ENCODE measurements around the gene CYP1A2.
A peak's percentile ranks its signal among the peaks of the same experiment; 100 is the strongest.

The CYP1A2 gene

DNA sequence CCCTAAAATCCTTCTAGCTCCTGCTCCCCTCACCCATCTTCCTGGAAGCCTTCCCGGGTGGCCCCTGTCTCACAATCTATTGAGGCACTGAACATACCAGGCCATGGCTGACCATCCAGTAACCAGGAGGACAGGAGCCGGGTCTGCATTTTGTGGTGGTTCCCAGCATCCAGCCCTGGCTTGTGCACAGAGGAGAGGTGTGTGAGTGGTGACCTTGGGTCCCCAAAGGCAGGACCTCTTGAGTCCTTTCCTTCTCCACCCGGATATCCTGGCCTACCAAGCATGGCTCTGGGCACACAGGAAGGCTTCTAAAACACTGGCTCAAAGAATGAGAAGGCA is 41.1 kb downstream of the CYP1A2 start:
- H3K79me2 ChIP-seq (ENCODE audit: control insufficient read depth, insufficient read depth, low read length, unreplicated experiment), result peaks cover 88% of the 10 kb centered on the region
- no peak overlapping the region for H2AFZ ChIP-seq (ENCODE audit: low read length, unreplicated experiment)
- no peaks in the 10 kb centered on the region for H3K36me3 ChIP-seq (ENCODE audit: insufficient read depth, low read length)
- no peaks in the 10 kb centered on the region for H3K27me3 ChIP-seq (ENCODE audit: insufficient read depth, low read length)
- H3K4me3 ChIP-seq (ENCODE audit: low read depth, low read length), result no peak overlapping the region
- peak overlapping the region; percentile 75 for H3K27ac ChIP-seq (ENCODE audit: low read depth, low read length)
- H3K4me1 ChIP-seq (ENCODE audit: control insufficient read depth, insufficient read depth, low read length, unreplicated experiment), result peaks cover 60% of the 10 kb centered on the region

DNA sequence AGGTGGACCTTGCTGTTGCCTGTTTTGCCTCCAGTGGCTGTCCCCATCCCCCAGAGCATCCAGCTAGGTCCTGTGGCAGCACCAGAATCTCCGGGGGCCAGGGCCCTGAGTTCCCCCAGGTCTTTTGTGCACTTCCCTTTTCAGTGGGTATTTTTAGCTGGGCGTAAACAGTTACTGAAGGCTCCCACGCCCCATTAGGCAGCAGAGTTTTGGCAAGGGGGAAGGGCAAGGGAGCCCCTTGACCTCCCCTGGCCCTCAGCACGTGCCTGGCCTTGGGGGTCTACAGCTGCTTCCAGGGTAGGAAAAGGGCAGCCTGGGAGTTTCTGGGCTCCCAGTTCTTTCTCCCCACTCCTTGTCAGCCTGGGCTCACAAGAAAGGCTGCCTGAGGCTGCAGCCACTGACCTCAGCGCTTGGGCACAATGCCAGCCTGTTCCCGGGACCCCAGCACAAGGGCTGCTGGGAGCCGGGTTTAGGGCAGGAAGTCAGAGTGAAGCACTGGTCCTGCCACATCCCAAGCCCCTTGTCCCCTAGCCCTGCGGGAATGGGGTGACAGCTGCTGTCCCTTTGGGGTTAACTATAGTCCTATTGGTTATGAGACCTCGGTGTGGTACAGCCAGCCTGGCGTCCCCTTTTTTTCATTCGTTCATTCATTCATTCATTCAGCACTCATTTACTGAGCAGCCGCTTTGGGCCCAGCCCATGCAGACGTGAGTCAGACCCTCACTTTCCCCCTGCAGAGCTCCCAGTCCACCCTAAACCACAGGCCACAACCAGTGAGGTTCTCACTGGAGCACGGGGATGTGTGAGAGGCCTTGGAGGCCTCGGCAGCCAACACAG is 41.7 kb downstream of the CYP1A2 start:
- peaks cover 54% of the 10 kb centered on the region for H3K4me1 ChIP-seq (ENCODE audit: control insufficient read depth, insufficient read depth, low read length, unreplicated experiment)
- no peak overlapping the region for H3K4me3 ChIP-seq (ENCODE audit: low read depth, low read length)
- H2AFZ ChIP-seq (ENCODE audit: low read length, unreplicated experiment), result no peak overlapping the region
- H3K79me2 ChIP-seq (ENCODE audit: control insufficient read depth, insufficient read depth, low read length, unreplicated experiment), result peaks cover 87% of the 10 kb centered on the region
- H3K36me3 ChIP-seq (ENCODE audit: insufficient read depth, low read length), result no peaks in the 10 kb centered on the region
- peak overlapping the region; percentile 75 for H3K27ac ChIP-seq (ENCODE audit: low read depth, low read length)
- H3K27me3 ChIP-seq (ENCODE audit: insufficient read depth, low read length), result no peaks in the 10 kb centered on the region

DNA sequence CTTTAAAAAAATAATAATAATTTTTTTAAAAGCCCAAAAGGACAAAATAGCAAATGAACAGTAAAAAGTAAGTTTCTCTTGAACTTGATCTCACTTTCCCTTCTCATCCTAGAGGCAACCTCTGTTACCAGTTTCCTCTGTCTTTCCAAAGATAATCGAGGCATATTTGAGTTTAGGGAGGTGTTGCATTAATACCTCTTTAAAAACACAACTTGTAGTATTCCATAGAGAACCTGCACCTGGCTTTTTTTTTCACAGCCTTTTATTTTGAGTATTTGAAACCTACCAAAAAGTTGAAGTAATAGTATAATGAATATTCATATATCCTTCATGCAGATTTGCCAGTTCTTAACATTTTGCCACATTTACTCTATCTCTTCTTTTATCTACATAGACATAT is 42.4 kb downstream of the CYP1A2 start:
- Histone ChIP-seq H3K27ac (ENCODE audit: low read depth, low read length) (peak overlapping the region; percentile 75), H3K36me3 (ENCODE audit: insufficient read depth, low read length) (no peaks in the 10 kb centered on the region), H2AFZ (ENCODE audit: low read length, unreplicated experiment) (no peak overlapping the region), H3K4me3 (ENCODE audit: low read depth, low read length) (no peak overlapping the region), H3K27me3 (ENCODE audit: insufficient read depth, low read length) (no peaks in the 10 kb centered on the region), H3K4me1 (ENCODE audit: control insufficient read depth, insufficient read depth, low read length, unreplicated experiment) (peaks cover 52% of the 10 kb centered on the region), H3K79me2 (ENCODE audit: control insufficient read depth, insufficient read depth, low read length, unreplicated experiment) (peaks cover 84% of the 10 kb centered on the region)

DNA sequence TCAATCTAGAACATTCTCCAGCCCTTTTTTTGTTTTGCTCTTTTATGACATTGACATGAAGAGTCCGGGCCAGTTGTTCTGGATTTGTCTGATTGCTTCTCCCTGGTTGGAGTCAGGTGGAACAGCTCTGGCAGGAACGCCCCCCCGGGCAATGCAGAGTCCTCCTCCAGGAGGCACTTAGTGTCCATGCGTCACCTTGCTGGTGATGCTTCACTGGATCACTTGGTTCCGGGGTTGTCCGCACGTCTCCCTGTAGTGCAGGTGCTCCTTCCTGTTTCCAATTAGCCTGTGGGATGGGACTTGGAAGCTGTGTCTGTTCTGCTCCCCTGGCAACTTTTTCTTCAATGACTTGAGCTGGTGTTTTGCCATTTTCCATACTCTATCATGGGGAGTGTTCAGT is 43.0 kb downstream of the CYP1A2 start:
- no peaks in the 10 kb centered on the region for H3K27me3 ChIP-seq (ENCODE audit: insufficient read depth, low read length)
- H3K27ac ChIP-seq (ENCODE audit: low read depth, low read length), result peak overlapping the region; percentile 75; the same call in 1 of the 2 replicates
- peaks cover 47% of the 10 kb centered on the region for H3K4me1 ChIP-seq (ENCODE audit: control insufficient read depth, insufficient read depth, low read length, unreplicated experiment)
- H3K79me2 ChIP-seq (ENCODE audit: control insufficient read depth, insufficient read depth, low read length, unreplicated experiment), result peaks cover 81% of the 10 kb centered on the region
- H3K36me3 ChIP-seq (ENCODE audit: insufficient read depth, low read length), result no peaks in the 10 kb centered on the region
- H3K4me3 ChIP-seq (ENCODE audit: low read depth, low read length), result no peak overlapping the region
- H2AFZ ChIP-seq (ENCODE audit: low read length, unreplicated experiment), result no peak overlapping the region

DNA sequence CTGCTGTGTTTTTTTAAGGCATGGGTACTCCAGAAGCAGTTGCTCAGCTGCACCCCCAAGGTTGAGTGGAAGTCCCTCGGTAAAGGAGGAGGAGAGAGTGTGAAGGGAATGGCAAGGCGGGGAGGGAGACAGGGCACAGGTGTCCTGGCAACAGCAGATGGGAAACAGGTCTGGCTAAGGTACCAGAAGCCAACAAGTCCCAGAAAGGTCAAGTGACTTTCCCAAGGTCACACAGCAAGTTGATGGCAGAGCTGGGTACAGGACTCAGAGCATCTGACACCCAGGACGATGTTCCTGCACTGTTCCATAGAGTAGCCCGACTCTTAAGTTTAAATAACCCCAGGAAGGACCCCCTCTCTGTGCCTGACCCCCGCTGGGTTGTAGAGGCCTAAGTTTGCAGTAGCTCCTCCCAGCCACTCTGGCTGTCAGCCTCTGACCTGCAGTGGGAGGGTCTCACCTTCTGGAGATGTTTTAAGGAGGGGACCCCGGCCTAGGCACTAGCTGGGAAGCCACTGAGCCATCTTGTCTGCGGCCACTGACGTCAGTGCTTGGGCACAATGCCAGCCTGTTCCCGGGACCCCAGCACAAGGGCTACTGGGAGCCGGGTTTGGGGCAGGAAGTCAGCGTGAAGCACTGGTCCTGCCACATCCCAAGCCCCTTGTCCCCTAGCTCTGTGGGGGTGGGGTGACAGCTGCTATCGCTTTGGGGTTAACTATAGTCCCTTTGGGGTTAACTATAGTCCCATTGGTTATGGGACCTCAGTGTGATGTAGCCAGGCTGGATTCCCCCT is 43.8 kb downstream of the CYP1A2 start:
- Histone ChIP-seq H3K4me1 (ENCODE audit: control insufficient read depth, insufficient read depth, low read length, unreplicated experiment) (peaks cover 40% of the 10 kb centered on the region), H3K4me3 (ENCODE audit: low read depth, low read length) (no peak overlapping the region), H2AFZ (ENCODE audit: low read length, unreplicated experiment) (no peak overlapping the region), H3K79me2 (ENCODE audit: control insufficient read depth, insufficient read depth, low read length, unreplicated experiment) (peaks cover 74% of the 10 kb centered on the region), H3K36me3 (ENCODE audit: insufficient read depth, low read length) (no peaks in the 10 kb centered on the region), H3K27ac (ENCODE audit: low read depth, low read length) (no peak overlapping the region), H3K27me3 (ENCODE audit: insufficient read depth, low read length) (no peaks in the 10 kb centered on the region)

DNA sequence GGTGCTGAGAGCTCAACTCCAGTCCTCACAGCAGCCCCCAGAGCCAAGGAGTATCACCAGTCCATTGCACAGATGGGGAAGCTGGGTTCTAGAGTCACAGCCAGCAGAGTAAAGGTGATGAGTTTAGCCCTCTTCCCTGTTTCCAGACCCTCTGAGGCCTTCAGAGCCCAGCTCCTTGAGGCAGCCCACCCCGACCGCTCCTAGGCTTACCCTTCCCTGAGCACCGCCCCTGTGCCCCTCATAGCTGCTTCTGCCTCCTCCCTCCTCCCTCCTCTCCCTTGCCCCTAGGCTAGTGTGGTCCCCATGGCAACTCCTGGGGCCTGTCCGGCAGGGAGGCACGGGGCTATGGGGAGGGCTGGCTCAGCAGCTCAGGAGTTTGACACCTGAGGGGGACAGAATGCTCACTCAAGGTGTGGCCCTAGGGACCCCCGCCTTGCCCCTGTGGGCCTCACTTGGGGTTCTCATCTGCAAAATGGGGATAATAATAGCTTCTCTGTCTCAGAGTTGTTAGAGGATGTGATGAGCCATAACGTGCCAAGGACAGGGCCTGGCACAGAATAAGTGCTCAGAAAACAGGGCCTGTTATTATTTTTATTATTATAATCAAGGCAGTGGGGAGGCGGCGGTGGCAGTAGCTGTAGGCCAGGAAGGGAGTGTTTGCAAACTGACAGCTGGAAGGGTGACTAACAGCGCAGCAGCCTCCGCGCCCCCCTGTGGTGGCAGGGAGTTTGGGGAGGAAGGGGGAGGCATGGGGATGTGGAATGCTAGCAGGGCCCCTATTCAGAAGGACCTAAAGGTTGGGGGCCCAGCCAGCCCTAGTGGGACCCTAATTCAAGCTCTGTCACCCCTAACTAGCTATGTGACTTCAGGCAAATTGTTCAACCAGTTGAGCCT is 44.7 kb downstream of the CYP1A2 start:
- Histone ChIP-seq H3K36me3 (ENCODE audit: insufficient read depth, low read length) (no peaks in the 10 kb centered on the region), H3K27me3 (ENCODE audit: insufficient read depth, low read length) (no peaks in the 10 kb centered on the region), H2AFZ (ENCODE audit: low read length, unreplicated experiment) (no peak overlapping the region), H3K79me2 (ENCODE audit: control insufficient read depth, insufficient read depth, low read length, unreplicated experiment) (peaks cover 69% of the 10 kb centered on the region), H3K27ac (ENCODE audit: low read depth, low read length) (no peak overlapping the region), H3K4me1 (ENCODE audit: control insufficient read depth, insufficient read depth, low read length, unreplicated experiment) (peaks cover 34% of the 10 kb centered on the region), H3K4me3 (ENCODE audit: low read depth, low read length) (no peak overlapping the region)

DNA sequence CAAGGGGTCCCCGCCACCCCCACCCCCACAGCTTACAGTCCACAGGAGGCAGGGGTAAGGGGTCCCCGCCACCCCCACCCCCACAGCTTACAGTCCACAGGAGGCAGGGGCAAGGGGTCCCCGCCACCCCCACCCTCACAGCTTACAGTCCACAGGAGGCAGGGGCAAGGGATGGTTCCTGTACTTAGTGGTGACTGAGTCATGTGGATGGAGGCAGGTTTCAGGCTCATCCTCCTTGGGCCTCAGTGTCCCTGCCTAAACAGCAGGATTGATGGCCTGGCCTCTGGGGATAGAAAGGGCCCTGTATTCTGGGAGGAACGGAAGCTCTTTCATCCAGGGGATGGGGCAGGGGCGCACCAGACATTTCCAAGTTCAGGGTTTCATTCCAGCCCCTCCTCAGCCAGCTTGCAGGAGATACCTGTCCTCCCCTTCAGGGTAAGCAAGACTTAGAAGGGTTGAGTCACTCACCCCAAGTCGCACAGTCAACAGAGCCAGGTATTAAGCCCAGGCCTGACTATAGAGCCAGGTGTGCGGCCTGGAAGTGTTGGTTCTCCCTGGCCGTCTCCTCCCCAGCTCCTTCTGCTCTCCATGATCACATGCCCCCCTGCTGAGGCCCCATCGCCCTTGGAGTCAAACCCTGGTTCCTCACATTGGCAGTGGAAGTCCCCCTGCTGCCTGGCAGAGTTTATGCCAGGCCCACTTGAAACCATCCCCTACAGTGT is 45.8 kb downstream of the CYP1A2 start:
- peaks cover 2% of the 10 kb centered on the region; the same call in 1 of the 2 replicates for H3K36me3 ChIP-seq (ENCODE audit: insufficient read depth, low read length)
- peaks cover 25% of the 10 kb centered on the region for H3K4me1 ChIP-seq (ENCODE audit: control insufficient read depth, insufficient read depth, low read length, unreplicated experiment)
- H3K27me3 ChIP-seq (ENCODE audit: insufficient read depth, low read length), result no peaks in the 10 kb centered on the region
- no peak overlapping the region for H3K4me3 ChIP-seq (ENCODE audit: low read depth, low read length)
- no peak overlapping the region for H3K27ac ChIP-seq (ENCODE audit: low read depth, low read length)
- H2AFZ ChIP-seq (ENCODE audit: low read length, unreplicated experiment), result no peak overlapping the region
- H3K79me2 ChIP-seq (ENCODE audit: control insufficient read depth, insufficient read depth, low read length, unreplicated experiment), result peaks cover 59% of the 10 kb centered on the region

DNA sequence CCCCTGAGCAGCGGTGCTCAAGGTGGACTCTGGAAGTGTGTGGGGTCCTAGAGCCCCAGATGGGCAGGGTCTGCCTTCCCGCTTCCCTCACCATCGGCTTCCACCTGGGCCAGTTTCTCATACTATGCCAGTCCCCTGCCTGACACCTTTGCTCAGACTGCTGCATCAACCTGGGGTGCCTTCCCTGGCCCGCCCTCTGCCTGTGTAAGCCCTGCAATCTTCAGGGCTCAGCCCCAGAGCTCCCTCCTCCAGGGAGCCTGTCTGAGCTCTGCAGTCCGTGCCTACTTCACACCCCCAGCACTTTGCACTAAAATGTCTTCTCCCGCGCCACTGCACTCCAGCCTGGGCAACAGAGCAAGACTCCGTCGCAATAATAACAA is 46.3 kb downstream of the CYP1A2 start:
- no peaks in the 10 kb centered on the region for H3K27me3 ChIP-seq (ENCODE audit: insufficient read depth, low read length)
- H3K36me3 ChIP-seq (ENCODE audit: insufficient read depth, low read length), result peaks cover 2% of the 10 kb centered on the region; the same call in 1 of the 2 replicates
- peaks cover 53% of the 10 kb centered on the region for H3K79me2 ChIP-seq (ENCODE audit: control insufficient read depth, insufficient read depth, low read length, unreplicated experiment)
- H2AFZ ChIP-seq (ENCODE audit: low read length, unreplicated experiment), result no peak overlapping the region
- no peak overlapping the region for H3K4me3 ChIP-seq (ENCODE audit: low read depth, low read length)
- no peak overlapping the region for H3K27ac ChIP-seq (ENCODE audit: low read depth, low read length)
- peaks cover 19% of the 10 kb centered on the region for H3K4me1 ChIP-seq (ENCODE audit: control insufficient read depth, insufficient read depth, low read length, unreplicated experiment)

DNA sequence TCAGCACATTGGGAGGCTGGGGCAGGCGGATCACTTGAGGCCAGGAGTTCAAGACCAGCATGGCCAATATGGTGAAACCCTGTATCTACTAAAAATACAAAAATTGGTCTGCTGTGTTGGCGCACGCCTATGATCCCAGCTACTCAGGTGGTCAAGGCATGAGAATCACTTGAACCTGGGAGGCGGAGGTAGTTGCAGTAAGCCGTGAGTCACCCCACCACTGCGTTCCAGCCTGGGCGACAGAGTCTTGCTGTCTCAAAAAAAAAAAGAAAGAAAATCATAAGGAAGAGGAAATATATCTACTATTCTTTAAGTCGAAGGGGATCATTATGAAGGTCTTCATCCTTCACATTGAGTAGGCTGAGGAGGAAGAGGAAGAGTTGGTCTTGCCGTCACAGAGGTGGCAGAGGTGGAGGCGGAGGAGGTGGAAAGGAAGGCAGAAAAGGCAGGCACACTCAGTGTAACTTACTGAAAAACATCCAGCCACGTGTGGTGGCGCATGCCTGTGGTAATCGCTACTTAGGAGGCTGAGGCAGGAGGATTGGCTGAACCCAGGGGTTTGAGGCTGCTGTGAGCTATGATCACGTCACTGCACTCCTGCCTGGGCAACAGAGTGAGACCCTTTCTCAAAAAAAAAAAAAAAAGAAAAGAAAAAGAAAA is 47.5 kb downstream of the CYP1A2 start:
- peaks cover 50% of the 10 kb centered on the region for H3K79me2 ChIP-seq (ENCODE audit: control insufficient read depth, insufficient read depth, low read length, unreplicated experiment)
- H3K4me3 ChIP-seq (ENCODE audit: low read depth, low read length), result no peak overlapping the region
- no peaks in the 10 kb centered on the region for H3K27me3 ChIP-seq (ENCODE audit: insufficient read depth, low read length)
- no peak overlapping the region for H2AFZ ChIP-seq (ENCODE audit: low read length, unreplicated experiment)
- H3K4me1 ChIP-seq (ENCODE audit: control insufficient read depth, insufficient read depth, low read length, unreplicated experiment), result peaks cover 8% of the 10 kb centered on the region
- H3K36me3 ChIP-seq (ENCODE audit: insufficient read depth, low read length), result peaks cover 2% of the 10 kb centered on the region; the same call in 1 of the 2 replicates
- H3K27ac ChIP-seq (ENCODE audit: low read depth, low read length), result no peak overlapping the region

Measured in ACC112 (cell line).